ENCODE measurements around the gene PCSK5.

DNA sequence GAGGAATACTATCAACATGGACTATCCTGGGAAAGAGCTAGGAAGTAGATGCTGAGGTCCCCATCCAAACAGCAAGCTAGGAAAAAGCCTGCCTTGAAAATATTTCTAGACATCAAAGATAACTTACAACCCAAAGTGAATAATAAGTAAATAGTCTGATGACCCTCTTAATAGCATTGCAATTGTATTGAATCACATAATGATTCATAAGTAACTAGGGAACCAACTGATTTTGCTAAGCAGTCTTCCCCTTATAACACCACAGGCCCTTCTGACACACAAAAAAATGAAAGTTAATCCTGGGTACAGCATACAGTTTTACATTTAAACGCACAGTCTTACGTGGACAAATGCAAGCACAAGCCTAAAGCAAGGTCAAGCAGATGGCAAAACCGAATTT, 304.4 kb downstream of the PCSK5 start:
- TF ChIP-seq RAD21 (IDR thresholded peaks at IDR 0.05; ENCODE audit: low read depth), result no peak
- no peak for TF ChIP-seq TEAD4 (IDR thresholded peaks at IDR 0.05)
- no peak for TF ChIP-seq EP300 (IDR thresholded peaks at IDR 0.05; ENCODE audit: borderline replicate concordance)
- TF ChIP-seq, protein P1, sequence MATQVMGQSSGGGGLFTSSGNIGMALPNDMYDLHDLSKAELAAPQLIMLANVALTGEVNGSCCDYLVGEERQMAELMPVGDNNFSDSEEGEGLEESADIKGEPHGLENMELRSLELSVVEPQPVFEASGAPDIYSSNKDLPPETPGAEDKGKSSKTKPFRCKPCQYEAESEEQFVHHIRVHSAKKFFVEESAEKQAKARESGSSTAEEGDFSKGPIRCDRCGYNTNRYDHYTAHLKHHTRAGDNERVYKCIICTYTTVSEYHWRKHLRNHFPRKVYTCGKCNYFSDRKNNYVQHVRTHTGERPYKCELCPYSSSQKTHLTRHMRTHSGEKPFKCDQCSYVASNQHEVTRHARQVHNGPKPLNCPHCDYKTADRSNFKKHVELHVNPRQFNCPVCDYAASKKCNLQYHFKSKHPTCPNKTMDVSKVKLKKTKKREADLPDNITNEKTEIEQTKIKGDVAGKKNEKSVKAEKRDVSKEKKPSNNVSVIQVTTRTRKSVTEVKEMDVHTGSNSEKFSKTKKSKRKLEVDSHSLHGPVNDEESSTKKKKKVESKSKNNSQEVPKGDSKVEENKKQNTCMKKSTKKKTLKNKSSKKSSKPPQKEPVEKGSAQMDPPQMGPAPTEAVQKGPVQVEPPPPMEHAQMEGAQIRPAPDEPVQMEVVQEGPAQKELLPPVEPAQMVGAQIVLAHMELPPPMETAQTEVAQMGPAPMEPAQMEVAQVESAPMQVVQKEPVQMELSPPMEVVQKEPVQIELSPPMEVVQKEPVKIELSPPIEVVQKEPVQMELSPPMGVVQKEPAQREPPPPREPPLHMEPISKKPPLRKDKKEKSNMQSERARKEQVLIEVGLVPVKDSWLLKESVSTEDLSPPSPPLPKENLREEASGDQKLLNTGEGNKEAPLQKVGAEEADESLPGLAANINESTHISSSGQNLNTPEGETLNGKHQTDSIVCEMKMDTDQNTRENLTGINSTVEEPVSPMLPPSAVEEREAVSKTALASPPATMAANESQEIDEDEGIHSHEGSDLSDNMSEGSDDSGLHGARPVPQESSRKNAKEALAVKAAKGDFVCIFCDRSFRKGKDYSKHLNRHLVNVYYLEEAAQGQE (IDR thresholded peaks at IDR 0.05; ENCODE audit: low read depth), result no peak
- no peak for TF ChIP-seq MAX (IDR thresholded peaks at IDR 0.05)
- no peak for TF ChIP-seq FOXM1 (IDR thresholded peaks at IDR 0.05; ENCODE audit: borderline replicate concordance, low read depth)
- no peak for TF ChIP-seq YY1 (IDR thresholded peaks at IDR 0.05; ENCODE audit: low read depth)
- no peak for TF ChIP-seq CREB1 (IDR thresholded peaks at IDR 0.05; ENCODE audit: low read depth)
- TF ChIP-seq USF1 (IDR thresholded peaks at IDR 0.05), result no peak
- no peak for TF ChIP-seq NFIC (IDR thresholded peaks at IDR 0.05)
- no peak for TF ChIP-seq EGR1 (IDR thresholded peaks at IDR 0.05)
- no peak for TF ChIP-seq CEBPB (IDR thresholded peaks at IDR 0.05)

Measured in Ishikawa (cell line).